ENCODE measurements around the gene DNAH11. TPM values are rescaled to one million over a fixed set of nuclear protein-coding genes. Genes with fewer than 3 reads are reported as not detected.

DNAH11 gene
- total and polyA plus RNA-seq, 2 of the 4 experiments (the other 2 are of a cell fraction), result not detected

- Histone ChIP-seq H4K20me1 (ENCODE audit: insufficient read depth, low read length) (no peaks in the 10 kb centered on the region), H3K14ac (replicated peaks; ENCODE audit: low read depth, low read length) (no peak overlapping the region), H3K79me1 (ENCODE audit: low read depth in 1 of 2, low read length in 2 of 2) (no peaks in the 10 kb centered on the region), H3K4me1 (ENCODE audit: control insufficient read depth, insufficient read depth, low read length) (peaks cover 4% of the 10 kb centered on the region; the same call in 1 of the 2 replicates), H2AK5ac (ENCODE audit: low read depth, low read length) (no peak overlapping the region), H3K4ac (ENCODE audit: low read depth, low read length) (no peak overlapping the region), H3K23ac (ENCODE audit: low read depth, low read length) (no peak overlapping the region), H3K56ac (ENCODE audit: extremely low read depth, insufficient read depth, low read length) (no peak overlapping the region), H2AK9ac (replicated peaks; ENCODE audit: low read depth, low read length, poor library complexity) (no peak overlapping the region), H2BK15ac (ENCODE audit: low read depth, low read length) (no peak overlapping the region), H3K18ac (ENCODE audit: low read depth, low read length) (no peak overlapping the region), H2BK120ac (ENCODE audit: low read depth, low read length) (no peak overlapping the region), H4K91ac (ENCODE audit: insufficient read depth, low read depth, low read length) (no peak overlapping the region), H4K5ac (ENCODE audit: low read depth, low read length) (no peak overlapping the region), H4K8ac (ENCODE audit: low read depth in 2 of 2, low read length in 2 of 2) (no peak overlapping the region), H2AFZ (replicated peaks; ENCODE audit: low read length, poor library complexity) (no peak overlapping the region), H3K4me2 (ENCODE audit: low read depth, low read length) (no peak overlapping the region), H3K9me3 (ENCODE audit: control insufficient read depth, insufficient read depth, low read length) (no peaks in the 10 kb centered on the region), H3K27me3 (ENCODE audit: control insufficient read depth, insufficient read depth, low read length) (no peaks in the 10 kb centered on the region), H3K9ac (ENCODE audit: low read depth, low read length) (no peak overlapping the region), H2BK20ac (ENCODE audit: low read depth, low read length) (no peak overlapping the region), H3K36me3 (ENCODE audit: control insufficient read depth, insufficient read depth, low read length) (no peaks in the 10 kb centered on the region), H3K27ac (ENCODE audit: insufficient read depth, low read length) (no peak overlapping the region), H3K4me3 (ENCODE audit: insufficient read depth, low read depth, low read length) (no peak overlapping the region), H3K9me1 (ENCODE audit: insufficient read depth, low read length) (no peaks in the 10 kb centered on the region), H2BK5ac (ENCODE audit: low read depth, low read length, poor library complexity, severe bottlenecking) (no peak overlapping the region)
- no TSS peak for BruUV-seq (replicated peaks)
- DNase-seq, result no peak
- ChIA-PET CTCF (no interaction called here), POLR2A (ENCODE audit: unreplicated experiment) (no interaction called here)
- ATAC-seq (ENCODE audit: low read depth), result no peak
- in situ Hi-C loops (cut with MboI; ENCODE audit: low sequenced_read_pairs), result no loop called here
- WGBS, 2 experiments (ENCODE audit: extremely low coverage in 2 of 2, insufficient read length in 1 of 2), result no CpG with 5 or more reads among the region's 2 CpGs
- dilution Hi-C loops (cut with HindIII; ENCODE audit: low sequenced_read_pairs, unreplicated experiment), result no loop called here
- TF ChIP-seq MAZ (IDR thresholded peaks at IDR 0.05; ENCODE audit: borderline replicate concordance, low read depth, low read length), result no peak
- TF ChIP-seq MAFK (IDR thresholded peaks at IDR 0.05; ENCODE audit: low read depth, low read length), result no peak
- no peak for TF ChIP-seq MXI1 (IDR thresholded peaks at IDR 0.05; ENCODE audit: borderline replicate concordance, low read depth, low read length)
- TF ChIP-seq USF2 (IDR thresholded peaks at IDR 0.05; ENCODE audit: low read depth, low read length), result no peak
- TF ChIP-seq BHLHE40 (IDR thresholded peaks at IDR 0.05; ENCODE audit: low read depth, low read length), result no peak
- TF ChIP-seq RCOR1 (IDR thresholded peaks at IDR 0.05; ENCODE audit: insufficient replicate concordance, low read length), result no peak
- no peak for TF ChIP-seq CTCF (conservative IDR thresholded peaks at IDR 0.05; ENCODE audit: low read depth, low read length)
- no peak for TF ChIP-seq NFE2L2 (IDR thresholded peaks at IDR 0.05; ENCODE audit: low read depth, low read length)
- no peak for TF ChIP-seq CHD1 (IDR thresholded peaks at IDR 0.05; ENCODE audit: low read depth, low read length)
- TF ChIP-seq FOS (IDR thresholded peaks at IDR 0.05; ENCODE audit: low read depth, low read length), result no peak
- no peak for TF ChIP-seq POLR2A (IDR thresholded peaks at IDR 0.05; ENCODE audit: low read depth, low read length)
- no peak for TF ChIP-seq RAD21 (IDR thresholded peaks at IDR 0.05; ENCODE audit: low read length)
- TF ChIP-seq SMC3 (IDR thresholded peaks at IDR 0.05; ENCODE audit: low read depth, low read length), result no peak
- no peak for TF ChIP-seq RFX5 (IDR thresholded peaks at IDR 0.05; ENCODE audit: low read depth, low read length)
- TF ChIP-seq CEBPB (IDR thresholded peaks at IDR 0.05; ENCODE audit: low read depth, low read length), result no peak
- no peak for TF ChIP-seq ELK1 (IDR thresholded peaks at IDR 0.05; ENCODE audit: borderline replicate concordance, low read depth, low read length)
- intact Hi-C loops (cut with micrococcal nuclease), result no loop called here
These were observed 73.3 kb downstream of the DNAH11 start for GRCh38 chr7:21616091-21616490.

All from IMR-90 (cell line).